ENCODE data around the gene CSGALNACT2.

Gene CSGALNACT2

GRCh38 chr10:43112608-43112961 is 25.7 kb upstream of the CSGALNACT2 start:
- Histone ChIP-seq H3K36me3 (ENCODE audit: insufficient read depth, low read length) (no peaks in the 10 kb centered on the region), H2AFZ (ENCODE audit: low read length, unreplicated experiment) (no peak overlapping the region), H3K79me2 (ENCODE audit: control insufficient read depth, insufficient read depth, low read length, unreplicated experiment) (no peaks in the 10 kb centered on the region), H3K27ac (ENCODE audit: low read depth, low read length) (no peak overlapping the region), H3K27me3 (ENCODE audit: insufficient read depth, low read length) (no peaks in the 10 kb centered on the region), H3K4me3 (ENCODE audit: low read depth, low read length) (no peak overlapping the region), H3K4me1 (ENCODE audit: control insufficient read depth, insufficient read depth, low read length, unreplicated experiment) (no peaks in the 10 kb centered on the region)

DNA sequence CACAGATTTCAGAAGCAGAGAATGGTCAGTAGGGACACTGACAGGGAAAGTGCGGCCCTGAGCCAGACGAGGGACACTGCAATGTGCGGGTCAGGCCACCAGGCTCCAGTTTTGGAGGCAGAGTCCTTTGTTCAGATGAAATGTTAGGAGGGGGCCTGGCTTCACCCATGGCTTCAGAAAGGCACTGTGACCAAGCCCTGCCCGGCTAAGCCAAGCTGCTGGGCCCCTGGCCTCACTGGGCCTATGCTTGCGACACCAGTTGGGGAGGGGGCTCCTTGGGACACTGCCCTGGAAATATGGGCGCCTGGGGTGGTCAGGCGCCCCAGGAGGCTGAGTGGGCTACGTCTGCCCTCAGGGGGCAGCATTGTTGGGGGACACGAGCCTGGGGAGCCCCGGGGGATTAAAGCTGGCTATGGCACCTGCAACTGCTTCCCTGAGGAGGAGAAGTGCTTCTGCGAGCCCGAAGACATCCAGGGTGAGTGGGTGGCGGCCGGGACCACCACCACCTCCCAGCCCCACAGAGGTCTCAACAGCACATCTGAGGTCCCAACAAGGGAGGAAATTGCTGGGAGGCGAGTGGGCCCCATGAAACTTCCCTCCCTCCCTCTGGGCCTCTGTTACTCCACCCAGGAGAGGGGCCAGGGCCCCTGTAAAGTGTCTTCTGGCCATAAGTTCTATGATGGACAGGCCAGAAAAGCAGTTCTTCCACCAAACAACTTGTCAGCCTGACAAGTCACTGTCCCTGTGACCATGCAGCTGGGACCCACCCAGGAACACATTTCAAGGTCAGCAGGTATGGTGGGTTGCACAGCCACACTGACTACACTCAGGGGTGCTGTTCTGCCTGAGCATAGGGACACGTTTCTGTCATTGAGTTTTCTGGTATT is 24.8 kb upstream of the CSGALNACT2 start:
- H3K36me3 ChIP-seq (ENCODE audit: insufficient read depth, low read length) = no peaks in the 10 kb centered on the region
- no peaks in the 10 kb centered on the region for H3K79me2 ChIP-seq (ENCODE audit: control insufficient read depth, insufficient read depth, low read length, unreplicated experiment)
- no peaks in the 10 kb centered on the region for H3K27me3 ChIP-seq (ENCODE audit: insufficient read depth, low read length)
- H3K27ac ChIP-seq (ENCODE audit: low read depth, low read length) = no peak overlapping the region
- H2AFZ ChIP-seq (ENCODE audit: low read length, unreplicated experiment) = no peak overlapping the region
- H3K4me1 ChIP-seq (ENCODE audit: control insufficient read depth, insufficient read depth, low read length, unreplicated experiment) = no peaks in the 10 kb centered on the region
- no peak overlapping the region for H3K4me3 ChIP-seq (ENCODE audit: low read depth, low read length)

DNA sequence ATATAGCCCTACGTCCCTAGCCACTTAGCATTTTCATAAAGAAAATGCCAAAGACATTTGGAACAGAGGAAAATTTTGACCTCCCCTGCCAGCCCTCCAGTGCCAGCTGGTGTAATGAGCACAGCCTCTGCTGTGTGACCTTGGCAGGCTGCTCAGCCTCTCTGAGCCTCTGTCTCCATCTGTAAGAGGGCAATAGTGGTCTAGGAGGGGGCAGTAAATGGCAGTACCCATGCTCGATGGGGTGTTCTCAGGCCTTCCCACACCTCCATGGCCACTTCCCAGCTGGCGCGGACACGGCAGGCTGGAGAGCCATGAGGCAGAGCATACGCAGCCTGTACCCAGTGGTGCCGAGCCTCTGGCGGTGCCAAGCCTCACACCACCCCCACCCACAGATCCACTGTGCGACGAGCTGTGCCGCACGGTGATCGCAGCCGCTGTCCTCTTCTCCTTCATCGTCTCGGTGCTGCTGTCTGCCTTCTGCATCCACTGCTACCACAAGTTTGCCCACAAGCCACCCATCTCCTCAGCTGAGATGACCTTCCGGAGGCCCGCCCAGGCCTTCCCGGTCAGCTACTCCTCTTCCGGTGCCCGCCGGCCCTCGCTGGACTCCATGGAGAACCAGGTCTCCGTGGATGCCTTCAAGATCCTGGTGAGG is 24.0 kb upstream of the CSGALNACT2 start:
- Histone ChIP-seq H3K4me3 (ENCODE audit: low read depth, low read length) (no peak overlapping the region), H3K4me1 (ENCODE audit: control insufficient read depth, insufficient read depth, low read length, unreplicated experiment) (no peaks in the 10 kb centered on the region), H2AFZ (ENCODE audit: low read length, unreplicated experiment) (no peak overlapping the region), H3K79me2 (ENCODE audit: control insufficient read depth, insufficient read depth, low read length, unreplicated experiment) (no peaks in the 10 kb centered on the region), H3K27ac (ENCODE audit: low read depth, low read length) (no peak overlapping the region), H3K36me3 (ENCODE audit: insufficient read depth, low read length) (no peaks in the 10 kb centered on the region), H3K27me3 (ENCODE audit: insufficient read depth, low read length) (no peaks in the 10 kb centered on the region)

DNA sequence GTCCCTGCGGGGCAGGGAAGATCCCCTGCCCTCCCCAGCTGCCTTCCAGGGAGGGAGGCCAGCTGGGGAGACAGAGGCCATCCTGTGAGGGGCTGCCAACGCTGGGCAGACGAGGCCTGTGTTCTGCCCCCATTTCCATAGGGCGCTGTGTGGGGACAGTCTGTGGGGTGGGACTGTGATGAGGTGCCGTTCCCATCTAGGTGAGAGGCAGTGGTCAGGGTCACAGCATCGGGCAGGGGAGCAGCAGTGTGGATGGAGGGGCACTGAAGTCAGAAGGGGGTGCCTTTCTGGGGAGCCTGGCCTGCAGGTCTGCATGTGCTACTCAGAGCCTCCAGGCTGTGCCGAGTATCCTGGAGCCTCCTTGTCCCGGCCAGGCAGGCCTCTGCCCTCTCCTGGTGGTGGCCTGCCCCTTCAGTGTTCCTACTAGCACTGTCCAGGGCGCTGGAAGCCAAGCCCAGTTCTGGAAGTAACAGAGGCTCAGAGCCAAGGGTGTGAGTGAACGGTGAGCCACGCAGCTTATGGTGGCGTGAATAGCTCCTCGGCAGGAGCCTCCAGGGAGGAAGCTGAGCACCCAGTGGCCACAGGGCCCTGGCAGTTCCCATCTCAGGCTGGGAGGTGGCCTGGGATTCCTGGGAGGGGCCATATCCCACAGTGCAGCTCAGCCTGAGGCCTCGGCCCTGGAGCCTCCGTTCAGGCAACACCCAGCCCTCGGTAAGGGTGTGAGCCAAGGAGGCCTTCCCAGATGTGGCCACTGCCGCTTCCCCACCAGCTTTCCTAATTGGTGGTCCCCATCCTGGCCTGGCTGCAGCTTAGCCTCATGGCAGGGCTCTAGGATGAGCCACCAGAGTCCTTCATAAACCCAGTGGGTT is 23.3 kb upstream of the CSGALNACT2 start:
- no peaks in the 10 kb centered on the region for H3K36me3 ChIP-seq (ENCODE audit: insufficient read depth, low read length)
- no peaks in the 10 kb centered on the region for H3K79me2 ChIP-seq (ENCODE audit: control insufficient read depth, insufficient read depth, low read length, unreplicated experiment)
- H3K27me3 ChIP-seq (ENCODE audit: insufficient read depth, low read length) = no peaks in the 10 kb centered on the region
- no peak overlapping the region for H3K4me3 ChIP-seq (ENCODE audit: low read depth, low read length)
- no peak overlapping the region for H3K27ac ChIP-seq (ENCODE audit: low read depth, low read length)
- H3K4me1 ChIP-seq (ENCODE audit: control insufficient read depth, insufficient read depth, low read length, unreplicated experiment) = no peaks in the 10 kb centered on the region
- H2AFZ ChIP-seq (ENCODE audit: low read length, unreplicated experiment) = no peak overlapping the region

DNA sequence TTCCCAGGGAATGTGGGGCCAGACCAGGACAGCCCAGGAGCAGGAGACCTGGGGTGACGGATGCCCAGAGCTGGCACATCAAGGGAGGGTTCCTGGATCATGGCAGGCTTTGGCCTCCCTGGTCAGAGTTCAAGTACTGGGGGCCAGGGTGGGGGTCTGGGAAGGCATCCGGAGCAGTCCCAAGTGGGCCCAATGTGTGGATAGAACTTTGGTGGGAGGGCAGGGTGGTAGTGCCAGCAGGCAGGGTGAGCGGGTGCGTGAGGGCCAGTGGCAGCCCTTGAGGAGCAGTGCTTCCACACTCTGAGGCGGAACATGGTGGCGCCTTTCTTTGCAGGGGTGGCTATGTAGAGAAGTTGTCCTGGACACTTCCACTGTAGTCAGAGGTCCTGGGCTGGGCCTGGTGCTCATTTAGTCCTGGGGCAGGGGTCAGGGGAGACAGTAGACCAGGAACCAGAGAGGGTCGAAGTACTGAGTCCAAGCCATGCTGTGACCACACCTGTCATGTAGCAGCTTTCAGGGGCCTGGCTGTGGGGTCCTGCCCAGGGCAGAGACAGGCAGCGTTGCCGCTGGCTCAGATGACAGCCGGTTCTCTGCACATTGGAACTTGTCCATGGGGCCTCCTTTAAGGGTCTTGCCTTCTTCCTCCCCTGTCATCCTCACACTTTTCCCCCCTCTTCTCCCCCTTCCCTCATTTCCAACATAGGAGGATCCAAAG is 22.2 kb upstream of the CSGALNACT2 start:
- Histone ChIP-seq H3K36me3 (ENCODE audit: insufficient read depth, low read length) (no peaks in the 10 kb centered on the region), H3K79me2 (ENCODE audit: control insufficient read depth, insufficient read depth, low read length, unreplicated experiment) (no peaks in the 10 kb centered on the region), H3K4me3 (ENCODE audit: low read depth, low read length) (no peak overlapping the region), H2AFZ (ENCODE audit: low read length, unreplicated experiment) (no peak overlapping the region), H3K27ac (ENCODE audit: low read depth, low read length) (no peak overlapping the region), H3K4me1 (ENCODE audit: control insufficient read depth, insufficient read depth, low read length, unreplicated experiment) (peaks cover 4% of the 10 kb centered on the region), H3K27me3 (ENCODE audit: insufficient read depth, low read length) (no peaks in the 10 kb centered on the region)

- Histone ChIP-seq H3K4me3 (ENCODE audit: low read depth, low read length) (no peak overlapping the region), H3K27ac (ENCODE audit: low read depth, low read length) (no peak overlapping the region), H3K36me3 (ENCODE audit: insufficient read depth, low read length) (no peaks in the 10 kb centered on the region), H3K27me3 (ENCODE audit: insufficient read depth, low read length) (no peaks in the 10 kb centered on the region), H3K79me2 (ENCODE audit: control insufficient read depth, insufficient read depth, low read length, unreplicated experiment) (no peaks in the 10 kb centered on the region), H3K4me1 (ENCODE audit: control insufficient read depth, insufficient read depth, low read length, unreplicated experiment) (peaks cover 6% of the 10 kb centered on the region), H2AFZ (ENCODE audit: low read length, unreplicated experiment) (no peak overlapping the region)
Measured at GRCh38 chr10:43116596-43116995, 21.6 kb upstream of the CSGALNACT2 start.

DNA sequence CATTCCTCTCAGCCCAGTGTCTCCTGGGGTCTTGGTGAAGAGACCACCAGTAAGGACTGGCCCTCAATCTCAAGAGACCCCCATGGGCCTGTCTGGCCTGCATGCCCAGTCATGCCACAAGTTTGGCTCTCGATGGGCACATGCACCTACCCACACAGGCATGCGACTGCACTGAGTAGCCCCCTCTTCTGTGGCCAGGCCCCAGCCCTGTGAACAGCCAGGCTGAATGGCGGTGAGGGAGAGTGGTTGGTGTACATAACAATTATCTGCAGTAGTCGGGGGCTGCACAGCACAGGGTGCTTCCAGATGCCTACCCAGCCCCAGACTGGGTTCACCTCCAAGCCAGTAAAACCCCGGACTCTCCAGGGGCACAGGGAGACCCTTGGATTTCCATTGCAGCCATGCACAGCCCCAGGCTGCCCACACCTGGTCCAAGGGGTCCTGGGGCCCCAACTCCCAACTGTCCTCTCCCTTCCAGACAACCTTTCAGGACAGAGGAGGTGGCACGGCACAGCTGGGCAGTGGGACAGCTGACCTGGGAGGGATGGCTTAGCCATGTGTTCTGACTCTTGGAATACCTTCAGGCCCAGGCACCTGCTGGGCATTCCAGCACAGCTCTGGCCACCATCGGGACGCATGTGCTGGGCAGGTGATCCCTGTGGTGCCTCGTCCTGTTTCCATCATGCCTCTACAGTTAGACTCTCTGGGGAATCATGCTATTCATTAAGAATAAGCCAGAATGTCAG is 21.0 kb upstream of the CSGALNACT2 start:
- Histone ChIP-seq H3K4me1 (ENCODE audit: control insufficient read depth, insufficient read depth, low read length, unreplicated experiment) (peaks cover 6% of the 10 kb centered on the region), H3K27me3 (ENCODE audit: insufficient read depth, low read length) (no peaks in the 10 kb centered on the region), H3K79me2 (ENCODE audit: control insufficient read depth, insufficient read depth, low read length, unreplicated experiment) (no peaks in the 10 kb centered on the region), H3K27ac (ENCODE audit: low read depth, low read length) (no peak overlapping the region), H3K36me3 (ENCODE audit: insufficient read depth, low read length) (no peaks in the 10 kb centered on the region), H3K4me3 (ENCODE audit: low read depth, low read length) (no peak overlapping the region), H2AFZ (ENCODE audit: low read length, unreplicated experiment) (no peak overlapping the region)

DNA sequence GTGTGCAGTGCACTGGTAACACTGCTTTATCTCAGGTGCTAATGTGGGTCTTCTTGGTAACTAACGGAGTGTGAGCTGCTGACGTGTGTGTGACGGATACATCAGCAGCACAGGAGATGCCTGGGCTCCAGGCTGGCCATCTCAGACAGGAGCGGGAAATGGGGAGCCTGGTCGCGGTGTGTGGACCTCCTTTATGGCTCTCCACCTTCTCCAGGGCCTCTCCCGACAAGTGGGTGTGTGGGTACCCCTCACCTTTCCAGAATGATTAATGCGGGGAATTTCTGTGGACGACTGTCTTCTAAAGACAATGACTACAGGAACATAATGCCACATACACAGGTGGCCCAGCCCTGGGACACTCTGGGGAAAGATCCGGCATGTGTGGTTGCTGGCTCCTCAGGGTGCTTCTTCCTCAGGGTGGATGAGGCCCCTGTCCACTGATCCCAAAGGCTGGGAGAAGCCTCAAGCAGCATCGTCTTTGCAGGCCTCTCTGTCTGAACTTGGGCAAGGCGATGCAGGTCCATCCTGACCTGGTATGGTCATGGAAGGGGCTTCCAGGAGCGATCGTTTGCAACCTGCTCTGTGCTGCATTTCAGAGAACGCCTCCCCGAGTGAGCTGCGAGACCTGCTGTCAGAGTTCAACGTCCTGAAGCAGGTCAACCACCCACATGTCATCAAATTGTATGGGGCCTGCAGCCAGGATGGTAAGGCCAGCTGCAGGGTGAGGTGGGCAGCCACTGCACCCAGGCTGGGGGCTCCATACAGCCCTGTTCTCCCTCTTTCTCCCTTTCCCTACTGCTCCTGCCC is 20.3 kb upstream of the CSGALNACT2 start:
- no peaks in the 10 kb centered on the region for H3K27me3 ChIP-seq (ENCODE audit: insufficient read depth, low read length)
- no peak overlapping the region for H2AFZ ChIP-seq (ENCODE audit: low read length, unreplicated experiment)

GRCh38 chr10:43118631-43119415 is 19.4 kb upstream of the CSGALNACT2 start:
- Histone ChIP-seq H3K27me3 (ENCODE audit: insufficient read depth, low read length) (no peaks in the 10 kb centered on the region), H3K27ac (ENCODE audit: low read depth, low read length) (no peak overlapping the region), H3K79me2 (ENCODE audit: control insufficient read depth, insufficient read depth, low read length, unreplicated experiment) (no peaks in the 10 kb centered on the region), H2AFZ (ENCODE audit: low read length, unreplicated experiment) (no peak overlapping the region), H3K4me1 (ENCODE audit: control insufficient read depth, insufficient read depth, low read length, unreplicated experiment) (peaks cover 6% of the 10 kb centered on the region), H3K4me3 (ENCODE audit: low read depth, low read length) (no peak overlapping the region), H3K36me3 (ENCODE audit: insufficient read depth, low read length) (no peaks in the 10 kb centered on the region)

More for the DNA sequence above, 20.3 kb upstream of the CSGALNACT2 start:
- Histone ChIP-seq H3K27ac (ENCODE audit: low read depth, low read length) (no peak overlapping the region), H3K4me3 (ENCODE audit: low read depth, low read length) (no peak overlapping the region), H3K4me1 (ENCODE audit: control insufficient read depth, insufficient read depth, low read length, unreplicated experiment) (peaks cover 6% of the 10 kb centered on the region), H3K79me2 (ENCODE audit: control insufficient read depth, insufficient read depth, low read length, unreplicated experiment) (no peaks in the 10 kb centered on the region), H3K36me3 (ENCODE audit: insufficient read depth, low read length) (no peaks in the 10 kb centered on the region)

Data from ACC112 (cell line).